DOHH2 (cell line): ENCODE data around the gene DCUN1D3.

Experiments
- EZH2phosphoT487 ChIP-seq: fragments of 200-600 bp; sonication (generic); IDR thresholded peaks from 2 replicates; pipeline ENCODE4 v1.6.1; 2017; ENCODE audit warnings: borderline replicate concordance, mild to moderate bottlenecking, antibody characterized with exemption, low read length, moderate library complexity, mixed read lengths
- TF ChIP-seq, protein P1 (sequence below): fragments of 200-600 bp; sonication (generic); IDR thresholded peaks from one replicate; pipeline ENCODE4 v1.5.1; 2014; ENCODE audit warnings: antibody characterized with exemption, mild to moderate bottlenecking, low read depth, low read length; ENCODE audit not compliant: poor library complexity, severe bottlenecking

DNA sequence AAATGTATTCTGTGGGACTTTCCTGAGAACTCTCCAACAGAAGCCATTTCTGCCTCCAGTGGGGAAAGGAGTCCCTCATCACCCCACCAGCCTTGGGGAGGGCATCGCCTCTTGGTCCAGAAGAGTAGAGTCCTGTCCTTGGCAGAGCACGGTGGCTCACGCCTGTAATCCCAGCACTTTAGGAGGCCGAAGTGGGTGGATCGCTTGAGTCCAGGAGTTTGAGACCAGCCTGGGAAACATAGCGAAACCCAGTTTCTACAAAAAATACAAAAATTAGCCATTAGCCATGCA is 41.4 kb upstream of the DCUN1D3 start:
- TF ChIP-seq, protein P1, sequence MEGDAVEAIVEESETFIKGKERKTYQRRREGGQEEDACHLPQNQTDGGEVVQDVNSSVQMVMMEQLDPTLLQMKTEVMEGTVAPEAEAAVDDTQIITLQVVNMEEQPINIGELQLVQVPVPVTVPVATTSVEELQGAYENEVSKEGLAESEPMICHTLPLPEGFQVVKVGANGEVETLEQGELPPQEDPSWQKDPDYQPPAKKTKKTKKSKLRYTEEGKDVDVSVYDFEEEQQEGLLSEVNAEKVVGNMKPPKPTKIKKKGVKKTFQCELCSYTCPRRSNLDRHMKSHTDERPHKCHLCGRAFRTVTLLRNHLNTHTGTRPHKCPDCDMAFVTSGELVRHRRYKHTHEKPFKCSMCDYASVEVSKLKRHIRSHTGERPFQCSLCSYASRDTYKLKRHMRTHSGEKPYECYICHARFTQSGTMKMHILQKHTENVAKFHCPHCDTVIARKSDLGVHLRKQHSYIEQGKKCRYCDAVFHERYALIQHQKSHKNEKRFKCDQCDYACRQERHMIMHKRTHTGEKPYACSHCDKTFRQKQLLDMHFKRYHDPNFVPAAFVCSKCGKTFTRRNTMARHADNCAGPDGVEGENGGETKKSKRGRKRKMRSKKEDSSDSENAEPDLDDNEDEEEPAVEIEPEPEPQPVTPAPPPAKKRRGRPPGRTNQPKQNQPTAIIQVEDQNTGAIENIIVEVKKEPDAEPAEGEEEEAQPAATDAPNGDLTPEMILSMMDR = no peak
- TF ChIP-seq EZH2phosphoT487 = no peak
